Measurements from ENCODE around the gene SLCO4C1. TPM values are rescaled to one million over a fixed set of nuclear protein-coding genes. Genes with fewer than 3 reads are reported as not detected.
"Not testable (repeated sequence)": the region's sequence is repeated elsewhere in the genome, so short reads cannot be mapped to it uniquely, and the experiment has no call there.

The SLCO4C1 gene
- 1 to 10 TPM in 1 of 2 donors, under 1 TPM in 1; 0.99 to 1.6 TPM for total RNA-seq

- ATAC-seq (peak; percentile 97), DNase-seq (peak; percentile 88 to 93 (median 90))
- H3K27ac ChIP-seq, result peak within 1 kb of the TSS in 3 of 4 donors; percentile 55 to 65 (median 62)
- H3K4me1 ChIP-seq, result peaks cover 15% of the 10 kb centered on the region
- peak within 1 kb of the TSS; percentile 16 to 26 for H3K4me3 ChIP-seq
- H3K36me3 ChIP-seq (replicated peaks in 1 of 2; ENCODE audit: insufficient read depth in 1 of 2, low read depth in 2 of 2), result no peaks in the 10 kb centered on the region
- WGBS, 2 donors, result 0 to 1% methylated on average over 17 to 42 of the region's 42 CpGs
- intact Hi-C loops (cut with DNase I), result no loop called here
- peak; percentile 63 to 83 (median 75) for TF ChIP-seq CTCF (IDR thresholded peaks at IDR 0.05)
- peak; percentile 47 to 69 (median 57) for TF ChIP-seq POLR2A (IDR thresholded peaks at IDR 0.05)
- no peaks in the 10 kb centered on the region for H3K27me3 ChIP-seq
- H3K9me3 ChIP-seq, result no peaks in the 10 kb centered on the region
Measured at GRCh38 chr5:102296178-102296817, at the start of gene SLCO4C1. Gene SLCO4C1 (minus strand): TSS chr5:102296284. CDS start chr5:102296262, 22 bp downstream.

- TF ChIP-seq POLR2A (IDR thresholded peaks at IDR 0.05) (no peak), CTCF (IDR thresholded peaks at IDR 0.05) (no peak)
- intact Hi-C loops (cut with DNase I), result no loop called here
Measured at GRCh38 chr5:102341681-102342288, 45.7 kb upstream of the SLCO4C1 start.

GRCh38 chr5:102324714-102325113, 28.6 kb upstream of the SLCO4C1 start:
- Histone ChIP-seq H3K4me3 (no peak overlapping the region), H3K27me3 (no peaks in the 10 kb centered on the region), H3K9me3 (no peaks in the 10 kb centered on the region), H3K4me1 (no peaks in the 10 kb centered on the region), H3K27ac (no peak overlapping the region), H3K36me3 (replicated peaks in 1 of 2; ENCODE audit: insufficient read depth in 1 of 2, low read depth in 2 of 2) (no peaks in the 10 kb centered on the region)
- intact Hi-C loops (cut with DNase I), result no loop called here
- DNase-seq (no peak), ATAC-seq (no peak)
- no peak for TF ChIP-seq POLR2A (IDR thresholded peaks at IDR 0.05)
- TF ChIP-seq CTCF (IDR thresholded peaks at IDR 0.05), result no peak
- 66 to 72% methylated on average over 2 of the region's 2 CpGs for WGBS, 2 donors

More at GRCh38 chr5:102341681-102342288, 45.7 kb upstream of the SLCO4C1 start:
- 49 to 67% methylated on average over 2 of the region's 2 CpGs for WGBS, 2 donors
- no peaks in the 10 kb centered on the region for H3K4me1 ChIP-seq
- no peak overlapping the region for H3K4me3 ChIP-seq
- no peaks in the 10 kb centered on the region for H3K36me3 ChIP-seq (replicated peaks in 1 of 2; ENCODE audit: insufficient read depth in 1 of 2, low read depth in 2 of 2)
- no peak for DNase-seq
- no peak overlapping the region for H3K27ac ChIP-seq
- H3K9me3 ChIP-seq, result no peaks in the 10 kb centered on the region
- H3K27me3 ChIP-seq, result no peaks in the 10 kb centered on the region
- no peak for ATAC-seq

GRCh38 chr5:102318801-102319200, 22.7 kb upstream of the SLCO4C1 start:
- ATAC-seq; DNase-seq; H3K27me3 ChIP-seq; intact Hi-C loops (cut with DNase I); H3K9me3 ChIP-seq; H3K27ac ChIP-seq; H3K4me3 ChIP-seq; H3K36me3 ChIP-seq (replicated peaks in 1 of 2; ENCODE audit: insufficient read depth in 1 of 2, low read depth in 2 of 2); H3K4me1 ChIP-seq: not testable (repeated sequence)
- WGBS, 2 donors, result 79 to 81% methylated on average over 4 of the region's 4 CpGs

- ATAC-seq, result no peak
- Histone ChIP-seq H3K9me3 (no peaks in the 10 kb centered on the region), H3K4me1 (peaks cover 8% of the 10 kb centered on the region), H3K27ac (no peak overlapping the region), H3K27me3 (no peaks in the 10 kb centered on the region), H3K36me3 (replicated peaks in 1 of 2; ENCODE audit: insufficient read depth in 1 of 2, low read depth in 2 of 2) (no peaks in the 10 kb centered on the region), H3K4me3 (no peak overlapping the region)
- WGBS, 2 donors, result 90 to 91% methylated on average over 1 of the region's 1 CpG
- DNase-seq, result no peak
- no peak for TF ChIP-seq CTCF (IDR thresholded peaks at IDR 0.05)
- intact Hi-C loops (cut with DNase I), result no loop called here
Measured at GRCh38 chr5:102314328-102314727, 18.2 kb upstream of the SLCO4C1 start.

Data from body of pancreas (tissue), 4 donors.